Loucy (cell line): Measurements from ENCODE around the gene HOXA13.

Experiments
- H2AFZ ChIP-seq: fragments of 200-600 bp; sonication (generic); 2 replicates; pipeline ENCODE4 v1.6.0; 2016; ENCODE audit warnings: antibody characterized with exemption, mild to moderate bottlenecking, low read length, moderate library complexity
- H3F3A ChIP-seq: fragments of 200-600 bp; 2 replicates; pipeline ENCODE4 v1.6.0; 2016; ENCODE audit warnings: antibody characterized with exemption, low read depth, mild to moderate bottlenecking
- H3K27me3 ChIP-seq: fragments of 200-600 bp; sonication (generic); 2 replicates; pipeline ENCODE4 v1.6.1; 2014; ENCODE audit warnings: low read length, mild to moderate bottlenecking; ENCODE audit not compliant: insufficient read depth, poor library complexity, severe bottlenecking
- H3K36me3 ChIP-seq: fragments of 200-600 bp; sonication (generic); 2 replicates; pipeline ENCODE4 v1.6.1; 2016; ENCODE audit warnings: low read length; ENCODE audit not compliant: insufficient read depth
- H3K4me1 ChIP-seq: fragments of 200-600 bp; sonication (generic); 2 replicates; pipeline ENCODE4 v1.5.1; 2014; ENCODE audit warnings: low read length, mild to moderate bottlenecking; ENCODE audit not compliant: insufficient read depth, poor library complexity, severe bottlenecking
- H3K4me2 ChIP-seq: fragments of 200-600 bp; sonication (generic); 2 replicates; pipeline ENCODE4 v1.6.0; 2014; ENCODE audit warnings: antibody characterized with exemption, low read length, low read depth, mild to moderate bottlenecking; ENCODE audit not compliant: poor library complexity, severe bottlenecking
- H3K4me3 ChIP-seq: fragments of 200-600 bp; sonication (generic); 2 replicates; pipeline ENCODE4 v1.5.1; 2014; ENCODE audit warnings: low read length, mild to moderate bottlenecking, mixed read lengths; ENCODE audit not compliant: poor library complexity, severe bottlenecking
- H3K79me2 ChIP-seq: fragments of 200-600 bp; sonication (generic); 2 replicates; pipeline ENCODE4 v1.6.1; 2014; ENCODE audit warnings: low read length; ENCODE audit not compliant: insufficient read depth
- H3K9ac ChIP-seq: fragments of 200-600 bp; sonication (generic); 2 replicates; pipeline ENCODE4 v1.6.0; 2014; ENCODE audit warnings: mild to moderate bottlenecking, low read depth, low read length, moderate library complexity; ENCODE audit not compliant: poor library complexity, severe bottlenecking
- H3K9me2 ChIP-seq: fragments of 200-600 bp; sonication (generic); replicated peaks from 2 replicates; pipeline ENCODE4 v1.6.1; 2016; ENCODE audit warnings: low read depth, low read length, mixed read lengths
- H3K9me3 ChIP-seq: fragments of 200-600 bp; sonication (generic); 2 replicates; pipeline ENCODE4 v1.6.1; 2014; ENCODE audit warnings: mild to moderate bottlenecking, antibody characterized with exemption, low read length, low read depth; ENCODE audit not compliant: insufficient read depth
- H4K20me1 ChIP-seq: fragments of 200-600 bp; sonication (generic); 2 replicates; pipeline ENCODE4 v1.6.0; 2014; ENCODE audit warnings: antibody characterized with exemption, low read length, mild to moderate bottlenecking; ENCODE audit not compliant: insufficient read depth, poor library complexity, severe bottlenecking
- EZH2phosphoT487 ChIP-seq: fragments of 200-600 bp; IDR thresholded peaks from 2 replicates; pipeline ENCODE4 v1.6.1; 2018; ENCODE audit warnings: antibody characterized with exemption, mild to moderate bottlenecking, moderate library complexity, borderline replicate concordance
- TF ChIP-seq, protein P1 (sequence below): fragments of 200-600 bp; sonication (generic); conservative IDR thresholded peaks from 2 replicates; pipeline ENCODE4 v1.5.1; 2014; ENCODE audit warnings: mild to moderate bottlenecking, antibody characterized with exemption, low read length

HOXA13 gene

DNA sequence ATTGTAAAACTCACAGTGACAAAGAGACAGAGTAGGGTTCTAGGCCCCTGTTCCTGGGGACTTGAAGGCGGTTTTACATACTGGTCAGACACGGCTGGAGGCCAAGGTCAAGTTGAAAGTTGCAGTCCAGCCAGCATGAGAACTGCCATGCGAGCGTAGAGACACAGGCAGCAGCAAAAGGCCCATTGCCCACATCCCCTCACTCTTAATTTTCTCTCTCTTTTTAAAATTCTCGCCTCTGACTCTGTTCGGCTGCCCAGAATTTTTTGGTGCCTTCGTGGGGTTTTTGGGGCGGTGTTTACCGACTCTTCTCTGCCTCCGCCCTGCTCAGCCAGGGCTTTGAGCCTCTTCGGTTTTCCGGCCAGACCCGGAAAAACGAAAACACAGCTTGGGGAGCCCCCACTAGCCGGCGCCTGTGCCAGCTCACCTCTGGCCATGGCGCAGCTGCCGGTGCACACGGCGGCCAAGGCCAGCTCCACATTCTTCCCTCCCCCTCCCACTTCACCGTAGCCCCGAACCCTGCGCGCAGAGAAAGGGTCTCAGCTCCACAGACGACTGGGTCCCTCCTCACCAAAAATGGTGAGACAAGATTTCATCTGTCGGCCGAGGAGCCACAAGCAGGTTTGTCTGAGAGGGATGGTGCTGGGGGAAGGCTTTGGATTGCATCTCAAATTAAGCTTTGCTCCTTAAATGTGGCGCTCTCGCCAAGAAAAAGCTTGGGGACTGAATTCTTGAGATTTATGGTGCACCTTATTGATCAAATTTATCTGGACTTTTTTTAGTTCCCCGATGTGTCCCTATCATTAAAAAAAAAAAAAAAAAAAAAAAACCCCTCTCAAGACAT lies 2.3 kb upstream of the HOXA13 start:
- Histone ChIP-seq H3K79me2 (peaks cover 54% of the 10 kb centered on the region), H3K4me3 (peak overlapping the region; percentile 92), H3F3A (no peaks in the 10 kb centered on the region), H2AFZ (no peak overlapping the region), H3K9ac (peak overlapping the region; percentile 85), H3K4me2 (peak overlapping the region; percentile 90), H3K4me1 (peaks cover 19% of the 10 kb centered on the region), H3K9me3 (no peaks in the 10 kb centered on the region), H3K27me3 (no peaks in the 10 kb centered on the region), H3K36me3 (no peaks in the 10 kb centered on the region), H3K9me2 (no peaks in the 10 kb centered on the region), H4K20me1 (peaks cover 20% of the 10 kb centered on the region)
- TF ChIP-seq, protein P1, sequence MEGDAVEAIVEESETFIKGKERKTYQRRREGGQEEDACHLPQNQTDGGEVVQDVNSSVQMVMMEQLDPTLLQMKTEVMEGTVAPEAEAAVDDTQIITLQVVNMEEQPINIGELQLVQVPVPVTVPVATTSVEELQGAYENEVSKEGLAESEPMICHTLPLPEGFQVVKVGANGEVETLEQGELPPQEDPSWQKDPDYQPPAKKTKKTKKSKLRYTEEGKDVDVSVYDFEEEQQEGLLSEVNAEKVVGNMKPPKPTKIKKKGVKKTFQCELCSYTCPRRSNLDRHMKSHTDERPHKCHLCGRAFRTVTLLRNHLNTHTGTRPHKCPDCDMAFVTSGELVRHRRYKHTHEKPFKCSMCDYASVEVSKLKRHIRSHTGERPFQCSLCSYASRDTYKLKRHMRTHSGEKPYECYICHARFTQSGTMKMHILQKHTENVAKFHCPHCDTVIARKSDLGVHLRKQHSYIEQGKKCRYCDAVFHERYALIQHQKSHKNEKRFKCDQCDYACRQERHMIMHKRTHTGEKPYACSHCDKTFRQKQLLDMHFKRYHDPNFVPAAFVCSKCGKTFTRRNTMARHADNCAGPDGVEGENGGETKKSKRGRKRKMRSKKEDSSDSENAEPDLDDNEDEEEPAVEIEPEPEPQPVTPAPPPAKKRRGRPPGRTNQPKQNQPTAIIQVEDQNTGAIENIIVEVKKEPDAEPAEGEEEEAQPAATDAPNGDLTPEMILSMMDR: no peak
- TF ChIP-seq EZH2phosphoT487: no peak

DNA sequence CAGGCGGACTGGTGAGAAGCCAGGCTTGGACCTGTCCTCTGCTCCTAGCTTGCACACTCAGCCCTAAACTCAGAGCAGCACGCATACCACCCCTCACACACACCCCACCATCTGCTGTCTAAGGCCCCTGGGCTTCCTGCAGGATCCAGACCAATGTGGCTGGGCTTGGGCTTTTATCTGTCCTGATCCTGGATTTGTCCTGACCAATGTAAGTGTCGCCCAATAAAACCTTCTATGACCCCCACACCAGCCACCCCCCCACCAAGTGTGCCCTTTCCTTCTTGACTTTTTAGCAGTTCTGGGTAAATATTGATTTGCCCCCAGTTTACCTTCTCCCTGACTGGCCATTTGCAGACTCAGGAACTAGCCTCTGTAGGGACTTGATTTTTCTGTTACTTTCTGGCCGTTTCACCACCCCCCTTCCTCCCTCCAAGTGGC lies 1.7 kb upstream of the HOXA13 start:
- Histone ChIP-seq H3K9ac (peak overlapping the region; percentile 85), H3K36me3 (no peaks in the 10 kb centered on the region; the same call in 1 of the 2 replicates), H3K27me3 (no peaks in the 10 kb centered on the region), H3K79me2 (peaks cover 60% of the 10 kb centered on the region), H4K20me1 (peaks cover 26% of the 10 kb centered on the region), H3K4me3 (peak overlapping the region; percentile 92), H3K9me3 (no peaks in the 10 kb centered on the region), H3F3A (0 out of 2 replicates have a peak, but pooled peaks cover under 1% of the 10 kb centered on the region), H3K9me2 (no peaks in the 10 kb centered on the region), H2AFZ (peak overlapping the region; percentile 63; the same call in 1 of the 2 replicates), H3K4me1 (peaks cover 26% of the 10 kb centered on the region), H3K4me2 (peak overlapping the region; percentile 90)
- TF ChIP-seq, protein P1: no peak
- TF ChIP-seq EZH2phosphoT487: no peak

DNA sequence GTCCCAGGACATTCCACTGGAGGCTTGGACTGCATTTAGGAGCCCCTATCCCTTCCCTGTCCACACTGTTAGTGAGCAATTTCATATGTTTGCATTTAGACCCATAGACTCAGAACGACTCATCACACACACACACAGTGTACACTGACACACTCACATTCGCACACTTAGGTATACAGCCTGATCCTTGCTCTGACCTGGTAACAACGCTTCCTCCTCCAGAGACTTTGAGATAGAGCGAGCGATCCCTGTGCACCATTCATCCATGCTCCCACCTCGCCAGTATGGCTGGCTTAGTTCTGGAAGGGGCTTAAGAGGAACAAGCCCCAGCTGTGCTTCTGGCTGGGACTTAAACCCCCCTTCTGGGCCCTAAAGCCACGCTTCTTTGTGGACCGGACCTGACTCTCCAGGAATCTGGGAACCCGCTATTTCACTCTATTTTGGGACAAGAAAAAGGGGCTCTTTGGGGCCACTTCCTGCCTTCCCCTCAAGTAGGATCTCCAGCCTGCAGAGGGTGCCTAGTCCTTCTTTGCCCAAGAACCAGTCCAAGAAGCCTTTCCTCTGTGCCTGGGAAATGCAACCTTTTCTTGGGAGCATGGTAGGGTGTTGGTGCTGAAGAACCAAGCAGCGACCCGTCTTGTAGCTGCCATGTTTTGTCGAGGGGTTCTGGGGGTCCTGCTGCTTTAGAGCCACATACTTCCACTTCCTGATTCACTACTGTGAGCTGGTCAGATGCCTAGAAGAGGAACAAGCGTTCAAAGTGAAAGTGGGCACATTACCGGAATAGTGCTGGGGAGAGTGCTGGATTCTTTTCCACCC lies 1.1 kb upstream of the HOXA13 start:
- no peaks in the 10 kb centered on the region for H3K9me3 ChIP-seq
- H4K20me1 ChIP-seq: peaks cover 31% of the 10 kb centered on the region
- H3K27me3 ChIP-seq: no peaks in the 10 kb centered on the region
- peaks cover 67% of the 10 kb centered on the region for H3K79me2 ChIP-seq
- H3F3A ChIP-seq: 0 out of 2 replicates have a peak, but pooled peaks cover 4% of the 10 kb centered on the region
- no peaks in the 10 kb centered on the region for H3K9me2 ChIP-seq
- peak overlapping the region; percentile 85 for H3K9ac ChIP-seq
- no peak for TF ChIP-seq EZH2phosphoT487
- TF ChIP-seq, protein P1: peak; percentile 23; the same call in 1 of the 2 replicates
- peak overlapping the region; percentile 63 for H2AFZ ChIP-seq
- H3K4me2 ChIP-seq: peak overlapping the region; percentile 90
- H3K4me3 ChIP-seq: peak overlapping the region; percentile 92
- no peaks in the 10 kb centered on the region; the same call in 1 of the 2 replicates for H3K36me3 ChIP-seq
- H3K4me1 ChIP-seq: peaks cover 29% of the 10 kb centered on the region
